PC-3 (cell line): ENCODE measurements around the gene MAP3K9. TPM values are rescaled to one million over a fixed set of nuclear protein-coding genes. Genes with fewer than 3 reads are reported as not detected.
A peak's percentile ranks its signal among the peaks of the same experiment; 100 is the strongest.

Experiments used
- ATAC-seq: fragments of 200-7000 bp; cut with Tn5 transposase; 2 replicates; pipeline ENCODE4 v1.9.1; 2020; ENCODE audit warnings: mild to moderate bottlenecking, moderate library complexity
- BruUV-seq: library from RNA; stranded (reverse); fragments of 400-500 nt; replicated peaks from 2 replicates; lab custom pipeline; 2021; lab: Mats Ljungman, UMichigan
- CTCF ChIA-PET: fragments of 300-600 bp; sonication (Branson Sonifier 250); formaldehyde crosslinking; loops from one replicate; lab custom pipeline; 2022; ENCODE audit warnings: antibody characterized with exemption; lab: Charles Lee
- POLR2A ChIA-PET: fragments of 300-600 bp; sonication (Branson Sonifier 250); formaldehyde crosslinking; loops from one replicate; lab custom pipeline; 2022; ENCODE audit warnings: antibody characterized with exemption; ENCODE audit not compliant: unreplicated experiment; lab: Charles Lee
- DNase-seq: peaks from one replicate; pipeline ENCODE4 v3.0.0-alpha.2; 2015
- H2AFZ ChIP-seq: fragments of 300-600 bp; sonication (generic); 2 replicates; pipeline ENCODE4 v1.6.0; 2016; ENCODE audit warnings: antibody characterized with exemption, low read length
- H3F3A ChIP-seq: fragments of 300-600 bp; sonication (generic); one replicate; pipeline ENCODE4 v1.6.0; 2017; ENCODE audit warnings: antibody characterized with exemption, low read length, control low read depth, mild to moderate bottlenecking; ENCODE audit not compliant: unreplicated experiment
- H3K27ac ChIP-seq: fragments of 300-600 bp; sonication (generic); 2 replicates; pipeline ENCODE4 v1.5.1; 2016; ENCODE audit warnings: mild to moderate bottlenecking, low read length
- H3K27me3 ChIP-seq: fragments of 300-600 bp; sonication (generic); 2 replicates; pipeline ENCODE4 v1.6.1; 2016; ENCODE audit warnings: low read length, mixed read lengths
- H3K36me3 ChIP-seq: fragments of 300-600 bp; sonication (generic); 2 replicates; pipeline ENCODE4 v1.6.1; 2016; ENCODE audit warnings: low read depth, mixed run types, low read length, mixed read lengths
- H3K4me1 ChIP-seq: fragments of 300-600 bp; sonication (generic); 2 replicates; pipeline ENCODE4 v1.5.1; 2016; ENCODE audit warnings: low read length; ENCODE audit not compliant: insufficient read depth
- H3K4me2 ChIP-seq: fragments of 300-600 bp; sonication (generic); 2 replicates; pipeline ENCODE4 v1.6.0; 2016; ENCODE audit warnings: low read length
- H3K4me3 ChIP-seq: fragments of 300-600 bp; sonication (generic); 2 replicates; pipeline ENCODE4 v1.5.1; 2016; ENCODE audit warnings: mild to moderate bottlenecking, low read length, mixed read lengths
- H3K79me2 ChIP-seq: fragments of 300-600 bp; sonication (generic); 2 replicates; pipeline ENCODE4 v1.6.1; 2017; ENCODE audit warnings: low read length, mixed read lengths
- H3K9ac ChIP-seq: fragments of 300-600 bp; sonication (generic); 2 replicates; pipeline ENCODE4 v1.6.0; 2016; ENCODE audit warnings: mild to moderate bottlenecking, low read length
- H3K9me2 ChIP-seq: fragments of 300-600 bp; sonication (generic); replicated peaks from 2 replicates; pipeline ENCODE4 v1.6.1; 2016; ENCODE audit warnings: mixed run types, low read length, mixed read lengths
- H3K9me3 ChIP-seq: fragments of 300-600 bp; sonication (generic); 2 replicates; pipeline ENCODE4 v1.6.1; 2016; ENCODE audit warnings: low read length, mixed read lengths
- H4K20me1 ChIP-seq: fragments of 300-600 bp; sonication (generic); 2 replicates; pipeline ENCODE4 v1.6.1; 2016; ENCODE audit warnings: low read length, mixed read lengths
- EZH2 ChIP-seq: fragments of 300-600 bp; sonication (generic); IDR thresholded peaks from one replicate; pipeline ENCODE4 v1.6.1; 2017; ENCODE audit warnings: antibody characterized with exemption, mild to moderate bottlenecking, low read length; ENCODE audit not compliant: unreplicated experiment
- EZH2phosphoT487 ChIP-seq: fragments of 300-600 bp; sonication (generic); IDR thresholded peaks from 2 replicates; pipeline ENCODE4 v1.6.1; 2018; ENCODE audit warnings: mild to moderate bottlenecking, antibody characterized with exemption, low read length, borderline replicate concordance
- intact Hi-C: fragments of 100-400 bp; cut with micrococcal nuclease; formaldehyde crosslinking; loops from 2 replicates; pipeline ENCODE4 v1.9.0; 2023
- total RNA-seq: library from RNA; depleted of rRNA; stranded (reverse); fragments of >200 nt; gene quantifications from 2 replicates; pipeline ENCODE4 v1.2.3, GENCODE V29; 2014
- TF ChIP-seq, protein P1 (sequence below): fragments of 300-600 bp; sonication (generic); conservative IDR thresholded peaks from 2 replicates; pipeline ENCODE4 v1.5.1; 2017; ENCODE audit warnings: antibody characterized with exemption, low read depth, mild to moderate bottlenecking, low read length

Gene MAP3K9
- total RNA-seq, 1 experiment from 2014 or later = 13.4 TPM

DNA sequence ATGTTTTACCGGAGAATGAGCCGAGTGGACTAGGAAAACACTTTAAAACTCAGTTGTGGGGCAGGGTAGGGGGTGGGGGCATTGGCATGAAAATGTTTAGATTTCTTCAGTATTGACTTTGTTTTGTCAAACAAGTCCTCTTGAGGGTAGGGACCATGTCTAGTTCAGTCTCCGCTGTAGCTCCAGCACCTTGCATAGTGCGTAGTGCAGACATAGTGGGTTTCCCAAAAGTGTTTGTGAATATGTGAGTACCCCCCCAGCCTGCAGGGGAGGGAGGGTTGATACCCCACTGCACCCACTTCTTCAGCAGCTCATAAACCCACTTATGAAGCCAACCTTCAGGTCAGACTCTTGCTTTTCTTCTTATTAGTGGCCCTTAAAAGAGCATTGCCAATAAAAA is 96.2 kb downstream of the MAP3K9 start:
- intact Hi-C loops = loop anchor here (5.0 to 10.0 kb wide), 3 partner anchors 51 to 668 kb away; no protein-coding TSS in a partner anchor
- Histone ChIP-seq H3K4me1 (peaks cover 14% of the 10 kb centered on the region), H3K79me2 (no peaks in the 10 kb centered on the region), H3K9me2 (no peaks in the 10 kb centered on the region), H3F3A (no peaks in the 10 kb centered on the region), H3K4me2 (no peak overlapping the region), H3K36me3 (no peaks in the 10 kb centered on the region), H3K9ac (no peak overlapping the region), H3K4me3 (no peak overlapping the region), H3K27me3 (no peaks in the 10 kb centered on the region), H2AFZ (no peak overlapping the region), H4K20me1 (no peaks in the 10 kb centered on the region), H3K9me3 (no peaks in the 10 kb centered on the region), H3K27ac (no peak overlapping the region)
- POLR2A ChIA-PET = no interaction called here
- no peak for TF ChIP-seq EZH2
- TF ChIP-seq EZH2phosphoT487 = no peak
- TF ChIP-seq, protein P1, sequence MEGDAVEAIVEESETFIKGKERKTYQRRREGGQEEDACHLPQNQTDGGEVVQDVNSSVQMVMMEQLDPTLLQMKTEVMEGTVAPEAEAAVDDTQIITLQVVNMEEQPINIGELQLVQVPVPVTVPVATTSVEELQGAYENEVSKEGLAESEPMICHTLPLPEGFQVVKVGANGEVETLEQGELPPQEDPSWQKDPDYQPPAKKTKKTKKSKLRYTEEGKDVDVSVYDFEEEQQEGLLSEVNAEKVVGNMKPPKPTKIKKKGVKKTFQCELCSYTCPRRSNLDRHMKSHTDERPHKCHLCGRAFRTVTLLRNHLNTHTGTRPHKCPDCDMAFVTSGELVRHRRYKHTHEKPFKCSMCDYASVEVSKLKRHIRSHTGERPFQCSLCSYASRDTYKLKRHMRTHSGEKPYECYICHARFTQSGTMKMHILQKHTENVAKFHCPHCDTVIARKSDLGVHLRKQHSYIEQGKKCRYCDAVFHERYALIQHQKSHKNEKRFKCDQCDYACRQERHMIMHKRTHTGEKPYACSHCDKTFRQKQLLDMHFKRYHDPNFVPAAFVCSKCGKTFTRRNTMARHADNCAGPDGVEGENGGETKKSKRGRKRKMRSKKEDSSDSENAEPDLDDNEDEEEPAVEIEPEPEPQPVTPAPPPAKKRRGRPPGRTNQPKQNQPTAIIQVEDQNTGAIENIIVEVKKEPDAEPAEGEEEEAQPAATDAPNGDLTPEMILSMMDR = no peak
- DNase-seq (no peak), ATAC-seq (no peak)
- no TSS peak for BruUV-seq
- CTCF ChIA-PET = interaction anchor here (0.5 to 1.2 kb wide), 11 partner anchors 11 to 1142 kb away, joined by 3 to 18 read pairs (median 4); partner anchors contain the start of genes MAP3K9 and PCNX1

DNA sequence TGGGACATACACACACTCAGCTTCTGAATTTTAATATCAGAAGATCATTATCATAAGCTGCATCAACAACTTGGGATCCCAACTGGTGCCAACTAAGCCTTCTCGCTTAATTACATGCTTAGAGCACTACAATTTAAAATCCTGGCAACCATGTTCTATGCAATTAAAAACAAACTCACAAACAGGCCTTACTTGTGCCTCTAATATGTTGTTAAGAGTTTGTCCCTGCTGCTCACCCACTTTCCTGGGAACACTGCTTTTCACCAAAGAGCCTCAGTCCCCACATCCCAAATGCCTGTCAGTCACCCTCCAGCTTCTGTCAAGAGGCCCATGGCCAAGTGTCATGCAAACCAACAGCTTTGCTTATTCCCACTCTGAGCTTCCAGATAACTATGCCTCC is 97.9 kb downstream of the MAP3K9 start:
- intact Hi-C loops = loop anchor here (5.0 to 10.0 kb wide), 3 partner anchors 49 to 667 kb away; no protein-coding TSS in a partner anchor
- no peak for ATAC-seq
- POLR2A ChIA-PET = no interaction called here
- no peak overlapping the region for H3K4me3 ChIP-seq
- no peaks in the 10 kb centered on the region for H3K9me3 ChIP-seq
- H4K20me1 ChIP-seq = no peaks in the 10 kb centered on the region
- peaks cover 27% of the 10 kb centered on the region for H3K4me1 ChIP-seq
- H2AFZ ChIP-seq = no peak overlapping the region
- no peaks in the 10 kb centered on the region for H3K9me2 ChIP-seq
- H3K27ac ChIP-seq = no peak overlapping the region
- no peaks in the 10 kb centered on the region for H3K36me3 ChIP-seq
- TF ChIP-seq EZH2 (no peak), EZH2phosphoT487 (no peak)
- TF ChIP-seq, protein P1 = no peak
- no TSS peak for BruUV-seq
- H3K4me2 ChIP-seq = no peak overlapping the region
- H3F3A ChIP-seq = no peaks in the 10 kb centered on the region
- H3K27me3 ChIP-seq = no peaks in the 10 kb centered on the region
- CTCF ChIA-PET = no interaction called here
- H3K79me2 ChIP-seq = no peaks in the 10 kb centered on the region
- no peak overlapping the region for H3K9ac ChIP-seq
- no peak for DNase-seq

DNA sequence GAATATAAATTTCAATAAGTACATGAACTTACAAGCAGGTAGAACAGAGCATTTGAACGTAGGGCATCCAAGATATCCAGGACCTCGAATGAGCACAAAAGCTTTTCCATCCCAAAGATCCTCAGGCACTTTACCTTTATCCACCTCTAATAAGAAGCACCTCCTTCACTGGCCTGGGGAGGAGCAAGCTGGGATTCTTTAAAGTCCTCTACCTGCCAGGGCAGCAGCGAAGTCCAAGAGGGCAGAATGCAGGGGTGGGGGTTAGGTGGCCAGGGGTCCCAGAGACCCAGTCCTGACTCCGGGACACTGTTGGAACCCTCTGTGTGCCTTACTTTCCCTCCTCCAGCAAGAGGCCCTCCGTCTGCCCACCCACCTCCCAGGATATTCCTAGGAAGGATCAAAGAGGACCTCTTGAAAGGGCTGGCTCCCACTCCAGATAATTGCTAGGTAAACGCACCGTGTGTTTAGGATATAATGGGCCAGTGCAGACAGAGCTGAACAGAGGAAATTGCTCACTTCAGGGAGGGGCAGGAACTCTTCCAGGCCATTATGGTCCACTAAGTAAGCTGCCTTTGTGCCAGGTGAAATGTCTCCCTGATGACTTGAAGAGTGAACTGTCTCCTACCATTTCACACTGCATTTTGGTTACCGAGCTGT is 99.5 kb downstream of the MAP3K9 start:
- ChIA-PET CTCF (no interaction called here), POLR2A (no interaction called here)
- Histone ChIP-seq H3K36me3 (no peaks in the 10 kb centered on the region), H3K27ac (0 out of 2 replicates have a peak overlapping the region, but pooled peaks have one; percentile 5), H3K4me2 (peak overlapping the region; percentile 13; the same call in 1 of the 2 replicates), H2AFZ (peak overlapping the region; percentile 28), H3K27me3 (no peaks in the 10 kb centered on the region), H3K79me2 (no peaks in the 10 kb centered on the region), H3K4me1 (peaks cover 27% of the 10 kb centered on the region), H3K9me3 (no peaks in the 10 kb centered on the region), H3K9me2 (no peaks in the 10 kb centered on the region), H3K9ac (no peak overlapping the region), H3K4me3 (no peak overlapping the region), H4K20me1 (no peaks in the 10 kb centered on the region), H3F3A (no peaks in the 10 kb centered on the region)
- intact Hi-C loops = loop anchor here (5.0 to 10.0 kb wide), 3 partner anchors 48 to 665 kb away; no protein-coding TSS in a partner anchor
- no peak for TF ChIP-seq EZH2
- TF ChIP-seq, protein P1 = no peak
- no peak for TF ChIP-seq EZH2phosphoT487
- ATAC-seq (peak; percentile 68), DNase-seq (peak; percentile 60)
- no TSS peak for BruUV-seq
